GM19397 (cell line): ENCODE data around the gene MSH4.
"Not testable (repeated sequence)": the region's sequence is repeated elsewhere in the genome, so short reads cannot be mapped to it uniquely, and the experiment has no call there.

Source experiments
- ATAC-seq: cut with Tn5 transposase; IDR thresholded peaks from one replicate; pipeline ENCODE4 v1.9.1; 2021; ENCODE audit warnings: mild to moderate bottlenecking, moderate library complexity; ENCODE audit not compliant: unreplicated experiment

The MSH4 gene

DNA sequence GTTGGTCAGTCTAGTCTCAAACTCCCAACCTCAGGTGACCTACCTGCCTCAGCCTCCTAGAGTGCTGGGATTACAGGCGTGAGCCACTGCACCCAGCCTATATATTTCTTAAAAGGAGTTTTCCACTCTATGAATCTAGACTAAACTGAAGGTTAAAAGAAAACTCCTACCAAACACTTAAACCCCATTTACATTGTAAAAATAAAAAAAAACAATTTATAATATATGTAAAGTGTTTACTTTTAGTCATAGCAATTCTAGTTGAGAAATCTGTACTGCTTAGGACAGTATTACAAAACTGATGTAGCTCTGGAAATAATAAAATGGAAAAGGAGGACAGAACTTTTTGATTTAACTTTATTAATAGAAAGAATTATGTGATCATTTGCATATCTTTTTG, 126.0 kb downstream of the MSH4 start:
- ATAC-seq = no peak

- no peak for ATAC-seq
These were observed 135.6 kb downstream of the MSH4 start, which contains the start of gene ASB17 for GRCh38 chr1:75932304-75932703. Gene ASB17 (minus strand): TSS chr1:75932404. CDS start chr1:75932291, 113 bp downstream.

- ATAC-seq = no peak
These were observed 140.4 kb downstream of the MSH4 start for GRCh38 chr1:75937034-75937433.

GRCh38 chr1:75943037-75943436, 146.4 kb downstream of the MSH4 start:
- not testable (repeated sequence) for ATAC-seq

DNA sequence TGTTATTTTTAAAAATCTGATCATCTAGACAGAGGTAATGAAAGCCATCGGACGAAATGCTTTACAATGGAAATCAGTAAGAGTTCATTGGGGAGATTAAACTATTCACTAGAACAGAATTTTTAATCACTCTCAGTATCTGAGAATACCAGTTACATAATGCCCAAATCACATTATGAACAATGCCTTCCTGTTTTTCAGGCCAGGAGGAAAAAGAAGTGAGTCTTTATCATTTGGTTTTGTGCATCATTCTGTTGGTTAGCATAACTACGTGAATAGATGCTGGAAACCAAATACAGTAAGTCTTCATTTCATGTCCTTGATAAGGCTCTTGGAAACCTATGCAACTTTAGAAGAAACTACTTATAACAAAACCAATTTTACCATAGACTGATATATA, 153.5 kb downstream of the MSH4 start:
- no peak for ATAC-seq

- ATAC-seq = no peak
These were observed 155.3 kb downstream of the MSH4 start for GRCh38 chr1:75952016-75952415.

- ATAC-seq = no peak
These were observed 156.8 kb downstream of the MSH4 start for GRCh38 chr1:75953461-75953860.

DNA sequence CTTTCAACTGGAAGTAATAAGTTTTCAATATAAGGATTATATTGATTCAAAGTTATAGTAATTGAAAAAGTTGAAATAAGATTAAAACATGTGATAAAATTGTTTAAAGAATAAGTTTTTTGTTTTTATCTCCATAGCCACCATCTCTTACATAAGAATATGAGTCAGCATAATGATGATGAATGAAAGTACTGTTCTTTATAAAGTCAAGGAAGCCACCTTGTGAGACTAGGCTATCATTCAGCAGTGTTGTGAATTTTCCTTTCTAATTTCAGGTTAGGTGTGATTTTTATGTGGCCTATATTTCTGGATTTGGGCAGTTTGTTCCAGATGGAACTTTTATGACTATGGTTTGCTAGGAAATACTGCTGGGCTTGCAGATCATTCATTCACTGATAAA, 157.9 kb downstream of the MSH4 start:
- no peak for ATAC-seq
